GM18867 (cell line): ENCODE measurements around the gene PLGRKT.
"Not testable (repeated sequence)": the region's sequence is repeated elsewhere in the genome, so short reads cannot be mapped to it uniquely, and the experiment has no call there.

Experiments
- ATAC-seq: cut with Tn5 transposase; IDR thresholded peaks from one replicate; pipeline ENCODE4 v1.9.1; 2021; ENCODE audit warnings: mild to moderate bottlenecking, moderate library complexity; ENCODE audit not compliant: unreplicated experiment

The PLGRKT gene

GRCh38 chr9:5437254-5438216, at the start of gene PLGRKT:
TSS of gene PLGRKT (minus strand) at chr9:5437925. CDS start at chr9:5431977, 5,948 bp downstream.
- peak; percentile 85 for ATAC-seq

- ATAC-seq, result no peak
Observed at GRCh38 chr9:5486988-5487387, 49.3 kb upstream of the PLGRKT start.

- ATAC-seq, result no peak
Observed at GRCh38 chr9:5485378-5486085, 47.8 kb upstream of the PLGRKT start.

GRCh38 chr9:5483306-5483705, 45.6 kb upstream of the PLGRKT start:
- ATAC-seq, result no peak

GRCh38 chr9:5482194-5482593, 44.5 kb upstream of the PLGRKT start:
- no peak for ATAC-seq

GRCh38 chr9:5481322-5482040, 43.8 kb upstream of the PLGRKT start:
- no peak for ATAC-seq

GRCh38 chr9:5480919-5481318, 43.2 kb upstream of the PLGRKT start:
- no peak for ATAC-seq

GRCh38 chr9:5479994-5480694, 42.4 kb upstream of the PLGRKT start:
- peak; percentile 56 for ATAC-seq

GRCh38 chr9:5478206-5478605, 40.5 kb upstream of the PLGRKT start:
- no peak for ATAC-seq

- ATAC-seq, result not testable (repeated sequence)
Observed at GRCh38 chr9:5475611-5476010, 37.9 kb upstream of the PLGRKT start.

- no peak for ATAC-seq
Observed at GRCh38 chr9:5470816-5471215, 33.1 kb upstream of the PLGRKT start.

- no peak for ATAC-seq
Observed at GRCh38 chr9:5470122-5470521, 32.4 kb upstream of the PLGRKT start.

- ATAC-seq, result no peak
Observed at GRCh38 chr9:5468850-5469249, 31.1 kb upstream of the PLGRKT start.

- ATAC-seq, result no peak
Observed at GRCh38 chr9:5466766-5467165, 29.0 kb upstream of the PLGRKT start.

- no peak for ATAC-seq
Observed at GRCh38 chr9:5466005-5466404, 28.3 kb upstream of the PLGRKT start.

GRCh38 chr9:5464831-5465330, 27.2 kb upstream of the PLGRKT start:
- not testable (repeated sequence) for ATAC-seq

- no peak for ATAC-seq
Observed at GRCh38 chr9:5460157-5460556, 22.4 kb upstream of the PLGRKT start.

GRCh38 chr9:5459289-5459829, 21.6 kb upstream of the PLGRKT start:
- ATAC-seq, result peak; percentile 60

GRCh38 chr9:5455181-5455580, 17.5 kb upstream of the PLGRKT start:
- no peak for ATAC-seq

GRCh38 chr9:5453673-5454072, 15.9 kb upstream of the PLGRKT start:
- peak; percentile 31 for ATAC-seq
